Gastrocnemius medialis (tissue), 4 donors: Measurements from ENCODE around the gene S100A7. TPM values are rescaled to one million over a fixed set of nuclear protein-coding genes. Genes with fewer than 3 reads are reported as not detected.

Experiments
- ATAC-seq, 2 donors: fragments of 150-250 bp; one replicate each; pipeline ENCODE4 v1.9.1; 2016
- DNase-seq, 2 donors: peaks; one replicate each; pipeline ENCODE4 v3.0.0-alpha.2; 2019
- H3K27ac ChIP-seq, 4 donors: fragments of 200-600 bp; sonication (generic); 1 replicate in 1 of 4; 2 replicates in 3 of 4; pipeline ENCODE4 v1.5.1; 2016 to 2018; ENCODE audit warnings: mild to moderate bottlenecking in 2 of 4, moderate library complexity in 1 of 4
- H3K27me3 ChIP-seq, 3 donors: fragments of 200-600 bp; sonication (generic) in 2 of 3; 1 replicate in 1 of 3; 2 replicates in 2 of 3; pipeline versions ENCODE4 v1.5.1 to v1.6.0; 2016 to 2019; ENCODE audit warnings: mild to moderate bottlenecking in 1 of 3, moderate library complexity in 1 of 3
- H3K36me3 ChIP-seq, 2 donors: fragments of 200-600 bp; sonication (generic) in 1 of 2; one replicate each; pipeline ENCODE4 v1.5.1; 2017 to 2018
- H3K4me1 ChIP-seq, 2 donors: fragments of 200-600 bp; sonication (generic) in 1 of 2; one replicate each; pipeline ENCODE4 v1.5.1; 2016 to 2017; ENCODE audit warnings: mild to moderate bottlenecking in 2 of 2
- H3K4me3 ChIP-seq, 4 donors: fragments of 200-600 bp; sonication (generic) in 3 of 4; 1 replicate in 1 of 4; 2 replicates in 3 of 4; pipeline ENCODE4 v1.5.1; 2016 to 2019; ENCODE audit warnings: mild to moderate bottlenecking in 2 of 4
- H3K9me3 ChIP-seq, 3 donors: fragments of 200-600 bp; sonication (generic) in 2 of 3; 1 replicate in 1 of 3; 2 replicates in 2 of 3; pipeline ENCODE4 v1.5.1; 2016 to 2019
- POLR2A ChIP-seq, 2 donors: fragments of 450-650 bp; IDR thresholded peaks; one replicate each; pipeline ENCODE4 v1.6.1; 2017; ENCODE audit warnings: antibody characterized with exemption in 2 of 2, mild to moderate bottlenecking in 2 of 2, moderate library complexity in 2 of 2
- in situ Hi-C, 4 donors: fragments of 200-750 bp; cut with MboI; loops; one replicate each; pipeline versions ENCODE4 v1.15.0 to v1.8.0; 2017; ENCODE audit warnings: low sequenced_read_pairs in 4 of 4
- intact Hi-C: fragments of 100-400 bp; cut with DNase I; formaldehyde crosslinking; loops from one replicate; pipeline ENCODE4 v1.15.1; 2023; ENCODE audit warnings: low total_unique reads
- total RNA-seq, 4 donors: library from RNA; depleted of rRNA; stranded (reverse); fragments of >200 nt; gene quantifications; one replicate each; pipeline versions ENCODE4 v1.1.0 to v1.2.3, GENCODE V29; 2016
- TF ChIP-seq, protein P1 (sequence below), 5 experiments: fragments of 450-650 bp in 3 of 5; fragments of 200-600 bp in 2 of 5; sonication (generic) in 2 of 5; IDR thresholded peaks in 4 of 5; conservative IDR thresholded peaks in 1 of 5; 1 replicate in 4 of 5; 2 replicates in 1 of 5; pipeline ENCODE4 v1.5.1; 2016 to 2019; ENCODE audit warnings: antibody characterized with exemption in 5 of 5, mild to moderate bottlenecking in 3 of 5, moderate library complexity in 3 of 5

The S100A7 gene
- total RNA-seq, 4 donors from 2014 or later, result not detected

DNA sequence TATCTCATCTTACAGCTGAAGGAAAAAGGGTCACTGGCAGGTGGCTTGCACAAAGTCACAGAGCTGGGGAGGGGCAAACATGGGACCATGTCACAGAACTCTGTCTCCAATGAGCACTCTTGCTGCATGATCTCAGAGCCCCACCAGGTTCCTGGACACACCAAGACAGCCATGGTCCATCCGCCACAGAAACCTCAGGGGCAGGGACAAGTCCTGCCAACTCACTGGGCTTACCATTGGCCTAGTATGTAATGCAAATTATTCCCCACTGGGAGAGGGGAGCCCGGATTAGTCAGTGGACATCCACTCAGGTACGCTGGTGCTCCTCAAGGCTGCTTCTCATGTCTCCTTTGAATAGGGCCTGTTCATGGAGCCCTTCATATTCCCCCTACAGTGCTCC, 29.9 kb downstream of the S100A7 start:
- Histone ChIP-seq H3K36me3 (no peaks in the 10 kb centered on the region), H3K4me3 (no peak overlapping the region), H3K9me3 (no peaks in the 10 kb centered on the region), H3K27me3 (peaks cover 0 to 3% (median 0%) of the 10 kb centered on the region in 3 donors), H3K4me1 (no peaks in the 10 kb centered on the region), H3K27ac (no peak overlapping the region)
- ATAC-seq (no peak), DNase-seq (no peak)
- in situ Hi-C loops (no loop called here), intact Hi-C loops (no loop called here)
- no peak for TF ChIP-seq POLR2A (IDR thresholded peaks at IDR 0.05)
- TF ChIP-seq, protein P1, sequence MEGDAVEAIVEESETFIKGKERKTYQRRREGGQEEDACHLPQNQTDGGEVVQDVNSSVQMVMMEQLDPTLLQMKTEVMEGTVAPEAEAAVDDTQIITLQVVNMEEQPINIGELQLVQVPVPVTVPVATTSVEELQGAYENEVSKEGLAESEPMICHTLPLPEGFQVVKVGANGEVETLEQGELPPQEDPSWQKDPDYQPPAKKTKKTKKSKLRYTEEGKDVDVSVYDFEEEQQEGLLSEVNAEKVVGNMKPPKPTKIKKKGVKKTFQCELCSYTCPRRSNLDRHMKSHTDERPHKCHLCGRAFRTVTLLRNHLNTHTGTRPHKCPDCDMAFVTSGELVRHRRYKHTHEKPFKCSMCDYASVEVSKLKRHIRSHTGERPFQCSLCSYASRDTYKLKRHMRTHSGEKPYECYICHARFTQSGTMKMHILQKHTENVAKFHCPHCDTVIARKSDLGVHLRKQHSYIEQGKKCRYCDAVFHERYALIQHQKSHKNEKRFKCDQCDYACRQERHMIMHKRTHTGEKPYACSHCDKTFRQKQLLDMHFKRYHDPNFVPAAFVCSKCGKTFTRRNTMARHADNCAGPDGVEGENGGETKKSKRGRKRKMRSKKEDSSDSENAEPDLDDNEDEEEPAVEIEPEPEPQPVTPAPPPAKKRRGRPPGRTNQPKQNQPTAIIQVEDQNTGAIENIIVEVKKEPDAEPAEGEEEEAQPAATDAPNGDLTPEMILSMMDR (IDR thresholded peaks at IDR 0.05 in 4 of 5, conservative IDR thresholded peaks at IDR 0.05 in 1 of 5), result no peak

DNA sequence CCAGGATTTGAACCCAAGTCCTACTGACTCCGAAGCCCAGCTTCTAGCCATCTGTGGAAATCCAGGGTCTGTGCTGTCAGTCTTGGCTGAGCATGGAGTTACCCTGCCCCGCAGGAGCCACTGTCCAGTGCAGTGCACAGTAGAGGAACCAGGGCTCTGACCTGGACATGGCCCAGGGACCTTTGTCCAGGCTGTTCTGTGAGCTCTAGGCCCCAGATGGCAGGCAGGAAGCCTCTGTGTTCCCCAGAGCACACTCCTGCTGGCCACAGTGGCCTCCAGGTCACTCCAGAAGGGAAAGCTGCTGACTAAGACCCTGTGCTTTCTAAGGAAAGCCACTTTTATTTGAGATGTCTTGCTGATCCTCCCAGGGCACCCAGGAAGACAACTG, 30.3 kb downstream of the S100A7 start:
- H3K4me1 ChIP-seq, result no peaks in the 10 kb centered on the region
- ATAC-seq (no peak), DNase-seq (no peak)
- no peaks in the 10 kb centered on the region for H3K9me3 ChIP-seq
- no peak for TF ChIP-seq POLR2A (IDR thresholded peaks at IDR 0.05)
- TF ChIP-seq, protein P1 (IDR thresholded peaks at IDR 0.05 in 4 of 5, conservative IDR thresholded peaks at IDR 0.05 in 1 of 5), result no peak
- H3K27ac ChIP-seq, result no peak overlapping the region
- H3K27me3 ChIP-seq, result peaks cover 0 to 3% (median 0%) of the 10 kb centered on the region in 3 donors
- in situ Hi-C loops, result no loop called here
- no peak overlapping the region for H3K4me3 ChIP-seq
- no peaks in the 10 kb centered on the region for H3K36me3 ChIP-seq
- intact Hi-C loops, result no loop called here

DNA sequence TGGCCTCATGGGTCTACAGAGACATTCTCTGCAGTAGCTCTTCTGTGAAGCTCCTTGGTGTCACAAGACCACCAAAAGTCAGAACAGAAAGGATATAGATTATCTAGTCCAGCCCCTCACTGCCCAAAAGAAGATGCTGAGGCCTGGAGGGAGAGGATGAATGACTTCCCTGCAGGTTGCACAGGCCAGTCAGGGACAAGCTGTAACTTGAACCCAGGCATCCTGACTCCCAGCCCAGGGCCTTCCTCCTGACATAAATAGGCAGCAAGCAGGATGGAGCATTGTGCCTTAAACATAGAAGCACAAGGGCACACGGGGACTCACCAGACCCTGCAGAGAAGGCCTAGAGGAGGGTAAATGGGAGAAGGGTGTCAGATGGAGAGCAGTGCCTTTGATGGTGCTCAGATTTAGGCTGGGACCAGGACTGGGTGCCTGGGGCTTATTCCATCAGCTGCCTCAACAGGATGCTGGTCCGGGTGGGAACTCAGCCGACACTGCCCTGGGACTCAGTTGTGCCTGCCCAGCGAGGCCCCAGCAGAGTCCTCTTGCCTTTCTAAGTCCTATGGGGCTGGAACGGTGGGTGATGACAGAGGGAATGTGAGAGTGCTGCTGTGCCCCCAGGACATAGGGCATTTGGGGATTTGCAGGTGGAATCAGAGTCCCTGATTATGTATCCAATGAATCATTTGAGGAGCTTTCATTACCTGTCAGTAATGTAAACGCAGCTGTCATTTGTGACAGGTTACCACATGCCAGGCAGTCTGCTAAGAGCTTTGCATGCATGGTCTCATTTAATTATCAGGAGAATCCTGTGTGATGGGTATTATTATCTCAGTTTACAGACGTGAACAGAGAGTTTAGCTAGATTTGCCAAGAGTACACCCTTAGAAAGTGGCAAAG, 30.9 kb downstream of the S100A7 start:
- H3K4me1 ChIP-seq, result no peaks in the 10 kb centered on the region
- TF ChIP-seq, protein P1 (IDR thresholded peaks at IDR 0.05 in 4 of 5, conservative IDR thresholded peaks at IDR 0.05 in 1 of 5), result no peak
- TF ChIP-seq POLR2A (IDR thresholded peaks at IDR 0.05), result no peak
- DNase-seq (no peak), ATAC-seq (no peak)
- H3K27ac ChIP-seq, result no peak overlapping the region
- intact Hi-C loops (no loop called here), in situ Hi-C loops (no loop called here)
- no peaks in the 10 kb centered on the region for H3K9me3 ChIP-seq
- H3K4me3 ChIP-seq, result no peak overlapping the region
- H3K27me3 ChIP-seq, result peaks cover 0 to 3% (median 0%) of the 10 kb centered on the region in 3 donors
- H3K36me3 ChIP-seq, result no peaks in the 10 kb centered on the region

DNA sequence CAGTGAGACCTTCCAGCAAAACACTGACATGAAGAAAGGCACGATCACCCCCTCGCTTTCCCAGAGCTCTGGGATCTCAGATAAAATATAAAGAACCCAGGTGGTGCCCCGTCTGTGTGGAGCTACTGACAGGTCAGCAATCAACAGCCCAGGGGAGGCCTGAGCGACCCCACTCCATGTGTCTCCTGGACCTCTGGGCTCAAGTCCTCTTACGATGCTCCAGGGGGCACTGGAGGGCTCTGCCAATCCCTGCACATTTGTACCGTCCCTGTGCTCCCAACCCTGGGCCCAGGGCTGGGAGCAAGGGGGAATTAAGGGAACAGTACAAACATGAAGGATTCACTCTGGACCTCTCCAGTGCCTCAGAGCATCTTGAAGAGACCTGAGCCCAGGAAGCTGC, 31.7 kb downstream of the S100A7 start:
- ATAC-seq (no peak), DNase-seq (no peak)
- intact Hi-C loops (no loop called here), in situ Hi-C loops (no loop called here)
- H3K27ac ChIP-seq, result no peak overlapping the region
- TF ChIP-seq POLR2A (IDR thresholded peaks at IDR 0.05), result no peak
- TF ChIP-seq, protein P1 (IDR thresholded peaks at IDR 0.05 in 4 of 5, conservative IDR thresholded peaks at IDR 0.05 in 1 of 5), result no peak
- no peaks in the 10 kb centered on the region for H3K4me1 ChIP-seq
- peaks cover 0 to 3% (median 0%) of the 10 kb centered on the region in 3 donors for H3K27me3 ChIP-seq
- H3K36me3 ChIP-seq, result no peaks in the 10 kb centered on the region
- no peaks in the 10 kb centered on the region for H3K9me3 ChIP-seq
- no peak overlapping the region for H3K4me3 ChIP-seq
